ENCODE results near the gene CCDC88C.

Gene CCDC88C

GRCh38 chr14:91363776-91364523, 53.7 kb downstream of the CCDC88C start:
- no peak for DNase-seq

- DNase-seq = no peak
These were observed 56.3 kb downstream of the CCDC88C start for GRCh38 chr14:91361233-91361811.

GRCh38 chr14:91360490-91361232, 57.0 kb downstream of the CCDC88C start:
- no peak for DNase-seq

- DNase-seq = no peak
These were observed 58.9 kb downstream of the CCDC88C start for GRCh38 chr14:91358654-91359220.

- DNase-seq = no peak
These were observed 59.6 kb downstream of the CCDC88C start for GRCh38 chr14:91358025-91358319.

GRCh38 chr14:91357272-91358024, 60.2 kb downstream of the CCDC88C start:
- DNase-seq = no peak

- DNase-seq = no peak
These were observed 61.3 kb downstream of the CCDC88C start for GRCh38 chr14:91356181-91356763.

GRCh38 chr14:91354979-91355685, 62.5 kb downstream of the CCDC88C start:
- DNase-seq = no peak

- DNase-seq = no peak
These were observed 63.3 kb downstream of the CCDC88C start for GRCh38 chr14:91354221-91354916.

- DNase-seq = no peak
These were observed 64.6 kb downstream of the CCDC88C start for GRCh38 chr14:91352728-91353692.

- DNase-seq = no peak
These were observed 65.6 kb downstream of the CCDC88C start for GRCh38 chr14:91352053-91352452.

- no peak for DNase-seq
These were observed 66.1 kb downstream of the CCDC88C start for GRCh38 chr14:91351512-91351862.

- DNase-seq = no peak
These were observed 66.7 kb downstream of the CCDC88C start for GRCh38 chr14:91350813-91351511.

GRCh38 chr14:91350483-91350812, 67.2 kb downstream of the CCDC88C start:
- DNase-seq = no peak

- DNase-seq = no peak
These were observed 68.0 kb downstream of the CCDC88C start for GRCh38 chr14:91349481-91350074.

GRCh38 chr14:91348845-91349465, 68.7 kb downstream of the CCDC88C start:
- DNase-seq = no peak

GRCh38 chr14:91346838-91347173, 70.8 kb downstream of the CCDC88C start:
- DNase-seq = no peak

GRCh38 chr14:91344096-91344495, 73.5 kb downstream of the CCDC88C start:
- DNase-seq = no peak

GRCh38 chr14:91343051-91343450, 74.6 kb downstream of the CCDC88C start:
- DNase-seq = no peak
